Hepatocyte (in vitro differentiated cells): ENCODE results near the gene PDIA6. TPM values are rescaled to one million over a fixed set of nuclear protein-coding genes. Genes with fewer than 3 reads are reported as not detected.

Experiments
- DNase-seq: peaks from one replicate; pipeline ENCODE4 v3.0.0-alpha.2; 2016; ENCODE audit warnings: low spot score
- H2AFZ ChIP-seq: fragments of 200-600 bp; sonication (generic); 2 replicates; pipeline ENCODE4 v1.6.0; 2016; ENCODE audit warnings: antibody characterized with exemption, mild to moderate bottlenecking
- H3K27ac ChIP-seq: fragments of 200-600 bp; sonication (generic); 2 replicates; pipeline ENCODE4 v1.5.1; 2016; ENCODE audit warnings: mild to moderate bottlenecking
- H3K27me3 ChIP-seq: fragments of 200-600 bp; sonication (generic); 2 replicates; pipeline ENCODE4 v1.6.1; 2016
- H3K36me3 ChIP-seq: fragments of 200-600 bp; sonication (generic); replicated peaks from 2 replicates; pipeline ENCODE4 v1.5.1; 2016; ENCODE audit warnings: low read depth; ENCODE audit not compliant: insufficient read depth
- H3K4me1 ChIP-seq: fragments of 200-600 bp; sonication (generic); 2 replicates; pipeline ENCODE4 v1.5.1; 2016; ENCODE audit warnings: mild to moderate bottlenecking, moderate library complexity; ENCODE audit not compliant: insufficient read depth
- H3K4me2 ChIP-seq: fragments of 200-600 bp; sonication (generic); 2 replicates; pipeline ENCODE4 v1.6.0; 2016
- H3K4me3 ChIP-seq: fragments of 200-600 bp; sonication (generic); 2 replicates; pipeline ENCODE4 v1.5.1; 2016; ENCODE audit warnings: mild to moderate bottlenecking
- H3K79me2 ChIP-seq: fragments of 200-600 bp; sonication (generic); 2 replicates; pipeline ENCODE4 v1.6.0; 2017; ENCODE audit warnings: mild to moderate bottlenecking
- H3K9me2 ChIP-seq: fragments of 200-600 bp; sonication (generic); replicated peaks from 2 replicates; pipeline ENCODE4 v1.6.0; 2017; ENCODE audit warnings: mild to moderate bottlenecking; ENCODE audit not compliant: insufficient read depth
- H3K9me3 ChIP-seq: fragments of 200-600 bp; sonication (generic); 2 replicates; pipeline ENCODE4 v1.5.1; 2016; ENCODE audit warnings: low read depth, mild to moderate bottlenecking
- H4K20me1 ChIP-seq: fragments of 200-600 bp; sonication (generic); 2 replicates; pipeline ENCODE4 v1.6.0; 2016; ENCODE audit warnings: mild to moderate bottlenecking; ENCODE audit not compliant: insufficient read depth, poor library complexity, severe bottlenecking
- CTCF ChIP-seq: fragments of 200-600 bp; sonication (generic); IDR thresholded peaks from 2 replicates; pipeline ENCODE4 v1.5.1; 2016; ENCODE audit warnings: antibody characterized with exemption, mild to moderate bottlenecking; ENCODE audit not compliant: poor library complexity
- EZH2 ChIP-seq: fragments of 200-600 bp; sonication (generic); IDR thresholded peaks from 2 replicates; pipeline ENCODE4 v1.6.1; 2016; ENCODE audit warnings: antibody characterized with exemption, mild to moderate bottlenecking, borderline replicate concordance
- EZH2phosphoT487 ChIP-seq: fragments of 200-600 bp; sonication (generic); IDR thresholded peaks from one replicate; pipeline ENCODE4 v1.6.1; 2018; ENCODE audit warnings: antibody characterized with exemption, mild to moderate bottlenecking, low read depth, moderate library complexity; ENCODE audit not compliant: unreplicated experiment, severe bottlenecking
- WGBS: methylation state at CpG from one replicate; pipeline ENCODE4 v1.1.6; 2016; ENCODE audit warnings: low lambda C conversion rate; ENCODE audit errors: missing lambda C conversion rate; 5-methylcytosine and 5-hydroxymethylcytosine counted together
- polyA plus RNA-seq: library from polyadenylated mRNA; unstranded; fragments of >200 nt; fragmentation: Nextera tagmentation; extraction: Ambion mirVana; gene quantifications from 2 replicates; pipeline ENCODE4 v1.2.1, GENCODE V29; 2016
- total RNA-seq: library from RNA; depleted of rRNA; stranded (reverse); fragments of >200 nt; gene quantifications from 2 replicates; pipeline ENCODE4 v1.2.3, GENCODE V29; 2014

PDIA6 gene
- total and polyA plus RNA-seq, 2 experiments from 2014 or later: 507 to 715 TPM

- DNase-seq: no peak
- H3K27ac ChIP-seq: no peak overlapping the region
- H3K9me3 ChIP-seq: no peaks in the 10 kb centered on the region
- H4K20me1 ChIP-seq: no peaks in the 10 kb centered on the region
- TF ChIP-seq CTCF (no peak), EZH2phosphoT487 (no peak), EZH2 (no peak)
- H3K4me2 ChIP-seq: no peak overlapping the region
- no peaks in the 10 kb centered on the region for H3K9me2 ChIP-seq
- no peak overlapping the region for H3K4me3 ChIP-seq
- WGBS: 90% methylated on average over 10 of the region's 10 CpGs
- H3K36me3 ChIP-seq: no peaks in the 10 kb centered on the region
- H3K27me3 ChIP-seq: peaks cover 16% of the 10 kb centered on the region
- no peak overlapping the region for H2AFZ ChIP-seq
- no peaks in the 10 kb centered on the region for H3K4me1 ChIP-seq
- H3K79me2 ChIP-seq: no peaks in the 10 kb centered on the region
These were observed 20.4 kb upstream of the PDIA6 start for GRCh38 chr2:10833021-10833420.

DNA sequence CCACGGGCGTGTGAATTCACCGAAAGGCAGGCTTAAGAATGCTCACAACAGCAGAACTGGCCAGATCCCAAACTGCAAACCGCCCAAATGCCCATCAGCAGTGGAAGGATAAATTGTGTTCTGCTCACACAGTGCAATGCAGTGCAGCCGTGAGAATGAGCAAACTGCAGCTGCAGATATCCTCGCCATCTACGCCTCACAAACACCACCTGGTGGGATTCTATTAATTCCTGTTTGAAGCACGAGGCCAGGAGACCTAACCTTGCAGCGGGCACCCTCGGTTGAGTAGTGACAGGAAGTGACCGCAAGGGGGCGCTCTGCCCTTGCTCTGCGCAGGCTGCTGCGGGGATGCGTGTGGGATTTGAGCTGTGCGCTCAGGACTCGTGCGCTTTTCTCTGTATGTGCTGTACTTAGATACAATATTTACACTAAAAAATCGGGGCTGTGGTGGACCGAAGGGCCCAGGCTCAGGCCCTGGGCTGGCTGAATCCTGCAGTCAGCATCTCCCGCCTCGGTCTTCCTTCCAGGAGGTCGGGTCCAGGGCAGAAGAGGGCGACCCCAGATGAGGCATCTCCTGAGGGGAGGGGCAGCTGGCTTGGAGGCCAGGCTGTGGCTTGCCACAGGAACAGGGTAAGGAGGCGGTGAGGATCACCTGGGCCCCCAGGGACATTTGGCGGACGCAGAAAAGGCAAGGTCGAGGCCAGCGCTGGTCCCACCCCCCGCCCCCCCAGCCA lies 19.8 kb upstream of the PDIA6 start:
- Histone ChIP-seq H3K9me2 (no peaks in the 10 kb centered on the region), H3K4me1 (no peaks in the 10 kb centered on the region), H3K79me2 (no peaks in the 10 kb centered on the region), H2AFZ (no peak overlapping the region), H3K9me3 (no peaks in the 10 kb centered on the region), H3K4me3 (no peak overlapping the region), H3K36me3 (no peaks in the 10 kb centered on the region), H3K4me2 (peak overlapping the region; percentile 70), H3K27me3 (peaks cover 19% of the 10 kb centered on the region), H3K27ac (no peak overlapping the region), H4K20me1 (no peaks in the 10 kb centered on the region)
- TF ChIP-seq EZH2phosphoT487 (no peak), EZH2 (no peak), CTCF (peak; percentile 98)
- DNase-seq: peak; percentile 92
- WGBS: 29% methylated on average over 30 of the region's 30 CpGs

DNA sequence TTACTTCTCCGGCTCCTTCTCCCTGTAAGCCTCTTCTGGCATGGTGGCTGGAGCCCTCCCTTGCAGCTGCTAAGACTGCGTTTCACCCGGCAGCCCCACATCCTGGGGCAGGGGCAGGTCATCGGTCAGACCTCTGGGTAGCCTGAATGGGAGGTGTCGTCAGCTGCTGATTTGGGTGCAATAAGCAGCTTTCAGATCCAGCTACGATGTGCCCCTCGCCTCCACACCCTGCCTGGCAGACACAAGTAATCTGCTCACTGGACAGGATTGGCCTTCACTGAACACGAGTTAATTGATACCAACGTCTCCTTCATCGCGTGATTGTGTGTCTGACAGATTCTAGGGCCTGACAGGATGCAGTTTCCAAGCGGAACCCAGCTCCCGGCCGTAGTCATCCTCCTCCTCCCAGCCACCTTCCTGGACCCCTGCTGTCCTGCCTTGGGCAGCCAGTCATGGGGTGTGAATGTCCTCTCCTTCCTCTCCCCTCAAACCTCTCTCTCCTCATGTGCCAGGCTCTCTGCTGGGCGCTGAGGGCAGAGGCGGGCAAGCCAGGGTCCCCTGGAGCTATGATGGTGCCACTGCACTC lies 18.9 kb upstream of the PDIA6 start:
- H2AFZ ChIP-seq: no peak overlapping the region
- no peaks in the 10 kb centered on the region for H3K36me3 ChIP-seq
- H3K4me3 ChIP-seq: no peak overlapping the region
- no peaks in the 10 kb centered on the region for H3K9me2 ChIP-seq
- H3K79me2 ChIP-seq: no peaks in the 10 kb centered on the region
- H3K4me2 ChIP-seq: no peak overlapping the region
- H4K20me1 ChIP-seq: no peaks in the 10 kb centered on the region
- no peak overlapping the region for H3K27ac ChIP-seq
- H3K27me3 ChIP-seq: peaks cover 19% of the 10 kb centered on the region
- no peaks in the 10 kb centered on the region for H3K4me1 ChIP-seq
- 71% methylated on average over 16 of the region's 16 CpGs for WGBS
- DNase-seq: no peak
- TF ChIP-seq EZH2: no peak
- TF ChIP-seq EZH2phosphoT487: no peak
- no peaks in the 10 kb centered on the region for H3K9me3 ChIP-seq
